ENCODE measurements around the gene NEGR1. TPM values are rescaled to one million over a fixed set of nuclear protein-coding genes. Genes with fewer than 3 reads are reported as not detected.
A peak's percentile ranks its signal among the peaks of the same experiment; 100 is the strongest.

The NEGR1 gene
- total RNA-seq, 4 donors from 2014 or later: 4.1 to 12.4 (median 10.2) TPM

DNA sequence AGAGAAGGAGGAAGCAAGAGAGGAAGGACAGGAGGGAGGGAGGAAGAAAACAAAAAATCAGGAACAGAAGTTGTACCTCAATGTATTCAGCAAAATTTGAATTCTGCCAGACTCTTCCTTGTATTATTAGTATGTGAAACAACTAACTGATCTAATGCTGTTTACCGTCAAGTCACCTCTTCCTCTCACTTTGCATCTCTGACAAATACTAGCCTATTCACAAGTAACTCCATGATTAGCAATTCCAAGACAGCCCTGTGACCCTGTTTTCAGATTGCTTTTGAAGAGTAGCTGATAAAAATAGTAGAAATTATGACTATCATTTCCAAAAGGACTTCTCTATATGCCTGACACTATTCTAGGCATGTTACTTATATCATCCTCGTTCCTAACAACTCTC is 445.4 kb downstream of the NEGR1 start:
- Histone ChIP-seq H3K9me3 (no peaks in the 10 kb centered on the region), H3K27ac (no peak overlapping the region), H3K4me1 (peaks cover 0 to 7% of the 10 kb centered on the region in 2 donors), H3K27me3 (no peaks in the 10 kb centered on the region), H3K4me3 (replicated peaks in 1 of 3) (no peak overlapping the region), H3K36me3 (no peaks in the 10 kb centered on the region)
- DNase-seq: no peak
- intact Hi-C loops (cut with DNase I): no loop called here
- no peak for TF ChIP-seq POLR2A (IDR thresholded peaks at IDR 0.05)
- TF ChIP-seq, protein P1, sequence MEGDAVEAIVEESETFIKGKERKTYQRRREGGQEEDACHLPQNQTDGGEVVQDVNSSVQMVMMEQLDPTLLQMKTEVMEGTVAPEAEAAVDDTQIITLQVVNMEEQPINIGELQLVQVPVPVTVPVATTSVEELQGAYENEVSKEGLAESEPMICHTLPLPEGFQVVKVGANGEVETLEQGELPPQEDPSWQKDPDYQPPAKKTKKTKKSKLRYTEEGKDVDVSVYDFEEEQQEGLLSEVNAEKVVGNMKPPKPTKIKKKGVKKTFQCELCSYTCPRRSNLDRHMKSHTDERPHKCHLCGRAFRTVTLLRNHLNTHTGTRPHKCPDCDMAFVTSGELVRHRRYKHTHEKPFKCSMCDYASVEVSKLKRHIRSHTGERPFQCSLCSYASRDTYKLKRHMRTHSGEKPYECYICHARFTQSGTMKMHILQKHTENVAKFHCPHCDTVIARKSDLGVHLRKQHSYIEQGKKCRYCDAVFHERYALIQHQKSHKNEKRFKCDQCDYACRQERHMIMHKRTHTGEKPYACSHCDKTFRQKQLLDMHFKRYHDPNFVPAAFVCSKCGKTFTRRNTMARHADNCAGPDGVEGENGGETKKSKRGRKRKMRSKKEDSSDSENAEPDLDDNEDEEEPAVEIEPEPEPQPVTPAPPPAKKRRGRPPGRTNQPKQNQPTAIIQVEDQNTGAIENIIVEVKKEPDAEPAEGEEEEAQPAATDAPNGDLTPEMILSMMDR (IDR thresholded peaks at IDR 0.05): no peak
- WGBS, 2 donors: 78 to 85% methylated on average over 2 of the region's 2 CpGs

DNA sequence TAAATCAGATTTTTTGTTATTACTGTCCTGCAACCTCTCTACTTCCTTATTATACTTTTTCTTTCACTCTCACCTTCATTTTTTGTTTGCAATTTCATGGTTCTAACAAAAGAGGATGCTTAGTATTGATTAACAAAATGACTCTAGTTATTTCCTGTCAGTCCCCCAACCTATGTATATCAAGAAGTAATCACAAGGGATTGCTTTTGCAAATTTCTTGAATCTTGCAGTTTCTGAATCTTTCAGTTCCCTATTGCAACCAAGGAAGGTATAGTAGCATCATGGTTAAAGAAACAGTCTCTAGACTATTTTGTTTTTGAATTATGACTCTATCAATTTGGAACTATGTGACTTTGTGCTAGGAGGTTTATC is 446.9 kb downstream of the NEGR1 start:
- DNase-seq: no peak
- Histone ChIP-seq H3K4me1 (peaks cover 0 to 7% of the 10 kb centered on the region in 2 donors), H3K27me3 (no peaks in the 10 kb centered on the region), H3K4me3 (replicated peaks in 1 of 3) (no peak overlapping the region), H3K9me3 (no peaks in the 10 kb centered on the region), H3K36me3 (no peaks in the 10 kb centered on the region), H3K27ac (no peak overlapping the region)
- intact Hi-C loops (cut with DNase I): no loop called here
- TF ChIP-seq, protein P1 (IDR thresholded peaks at IDR 0.05): no peak
- no peak for TF ChIP-seq POLR2A (IDR thresholded peaks at IDR 0.05)

DNA sequence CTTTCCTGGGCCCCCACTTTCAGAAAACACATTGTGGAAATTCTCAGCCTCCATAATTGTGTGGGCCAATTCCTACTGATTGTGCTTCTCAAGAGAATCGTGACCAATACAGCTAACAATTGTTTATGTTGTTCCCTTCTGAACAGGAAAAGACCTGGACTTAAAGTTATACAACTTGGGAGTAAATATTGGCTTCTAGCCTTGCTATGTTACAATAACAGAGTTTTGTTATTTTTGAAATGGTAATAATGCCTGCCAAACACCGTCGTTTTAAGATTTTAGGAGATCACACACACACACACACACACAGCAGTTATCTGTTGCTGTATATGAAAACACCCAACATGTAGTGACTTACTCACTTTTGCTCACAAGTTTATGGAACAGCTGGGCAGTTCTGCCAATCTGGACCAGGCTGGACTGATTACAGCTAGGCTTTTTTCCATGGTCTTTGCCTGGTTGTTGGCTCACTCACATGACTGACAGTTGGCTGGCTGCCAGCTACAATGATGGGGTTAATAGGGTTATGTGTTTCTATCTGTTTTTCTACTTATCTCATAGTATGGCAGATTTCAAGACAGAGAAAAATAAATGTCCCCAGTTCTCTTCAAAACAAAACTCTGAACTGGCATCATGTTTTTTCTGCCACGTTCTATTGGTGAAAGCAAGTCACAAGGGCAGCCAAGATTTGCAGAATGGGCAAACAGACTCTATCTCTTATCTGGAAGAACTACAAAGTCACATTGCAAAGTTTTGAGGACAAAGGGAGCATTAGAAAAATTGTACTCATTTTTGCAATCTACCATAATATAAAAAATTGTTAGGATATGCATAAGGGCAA is 447.5 kb downstream of the NEGR1 start:
- DNase-seq: peak in 1 of 2 donors; percentile 1
- Histone ChIP-seq H3K4me3 (replicated peaks in 1 of 3) (no peak overlapping the region), H3K27me3 (no peaks in the 10 kb centered on the region), H3K4me1 (peaks cover 0 to 7% of the 10 kb centered on the region in 2 donors), H3K27ac (no peak overlapping the region), H3K9me3 (no peaks in the 10 kb centered on the region), H3K36me3 (no peaks in the 10 kb centered on the region)
- TF ChIP-seq POLR2A (IDR thresholded peaks at IDR 0.05): no peak
- TF ChIP-seq, protein P1 (IDR thresholded peaks at IDR 0.05): no peak
- 33 to 42% methylated on average over 4 of the region's 4 CpGs for WGBS, 2 donors
- intact Hi-C loops (cut with DNase I): no loop called here

DNA sequence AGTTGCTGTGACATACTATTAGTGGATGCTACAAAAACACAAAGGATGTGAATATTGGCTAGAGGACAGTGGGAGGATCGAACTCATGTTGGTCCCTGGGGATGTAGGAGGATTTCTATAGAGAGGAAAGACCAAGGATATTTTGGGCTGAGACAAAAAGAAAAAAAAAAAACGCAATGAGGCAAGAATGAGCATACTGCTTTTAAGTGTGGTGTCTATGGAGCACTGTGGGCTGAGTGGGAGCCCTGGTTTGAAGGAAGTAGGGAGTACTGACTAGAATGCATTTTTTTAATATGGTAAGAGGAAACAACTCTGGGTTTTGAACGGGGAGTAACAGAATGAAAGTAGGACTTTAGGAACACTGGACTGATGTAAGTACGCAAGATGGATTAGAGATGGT is 450.7 kb downstream of the NEGR1 start:
- H3K4me3 ChIP-seq (replicated peaks in 1 of 3): no peak overlapping the region
- intact Hi-C loops (cut with DNase I): no loop called here
- peaks cover 0 to 7% of the 10 kb centered on the region in 2 donors for H3K4me1 ChIP-seq
- no peak for DNase-seq
- TF ChIP-seq, protein P1 (IDR thresholded peaks at IDR 0.05): no peak
- TF ChIP-seq POLR2A (IDR thresholded peaks at IDR 0.05): no peak
- H3K27me3 ChIP-seq: no peaks in the 10 kb centered on the region
- 82 to 84% methylated on average over 4 of the region's 4 CpGs for WGBS, 2 donors
- H3K36me3 ChIP-seq: no peaks in the 10 kb centered on the region
- H3K9me3 ChIP-seq: no peaks in the 10 kb centered on the region
- H3K27ac ChIP-seq: no peak overlapping the region

DNA sequence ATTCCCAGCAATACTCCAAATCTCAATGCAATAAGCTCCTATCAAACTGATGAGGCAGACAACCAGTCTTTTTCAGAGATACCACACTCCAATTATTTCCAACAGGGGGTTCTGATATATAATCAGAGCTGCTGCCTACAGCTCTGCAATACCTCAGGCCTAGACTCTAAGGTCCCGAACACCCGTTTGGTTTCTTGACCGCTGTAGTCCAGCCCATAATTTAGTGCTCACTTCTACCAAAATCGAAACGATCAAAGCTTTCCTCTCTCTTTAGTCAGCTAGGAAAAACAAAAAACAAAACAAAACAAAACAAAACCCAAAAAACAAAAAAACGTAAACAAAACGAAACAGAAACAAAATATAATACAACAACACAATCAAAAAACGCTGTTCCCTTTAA is 453.0 kb downstream of the NEGR1 start:
- Histone ChIP-seq H3K9me3 (no peaks in the 10 kb centered on the region), H3K27ac (no peak overlapping the region), H3K4me3 (replicated peaks in 1 of 3) (no peak overlapping the region), H3K27me3 (no peaks in the 10 kb centered on the region), H3K4me1 (no peaks in the 10 kb centered on the region), H3K36me3 (no peaks in the 10 kb centered on the region)
- no peak for TF ChIP-seq POLR2A (IDR thresholded peaks at IDR 0.05)
- TF ChIP-seq, protein P1 (IDR thresholded peaks at IDR 0.05): no peak
- intact Hi-C loops (cut with DNase I): no loop called here
- 89 to 96% methylated on average over 8 of the region's 8 CpGs for WGBS, 2 donors
- DNase-seq: no peak

Measured in thyroid gland (tissue), 4 donors.